Nephron (organoid): ENCODE data around the gene MS4A15.

ENCODE experiments used
- H3K27ac Mint-ChIP-seq, 3 experiments: 2 replicates each; pipeline ENCODE4 v1.8.0; 2020; ENCODE audit warnings: mixed read lengths in 3 of 3, mild to moderate bottlenecking in 2 of 3, moderate library complexity in 1 of 3
- H3K27me3 Mint-ChIP-seq: 2 replicates; pipeline ENCODE4 v1.8.0; 2021; ENCODE audit warnings: low read depth, mild to moderate bottlenecking, moderate library complexity, mixed read lengths
- H3K36me3 Mint-ChIP-seq: 2 replicates; pipeline ENCODE4 v1.8.0; 2020; ENCODE audit warnings: low read depth, mixed read lengths
- H3K4me1 Mint-ChIP-seq: 2 replicates; pipeline ENCODE4 v1.8.0; 2020; ENCODE audit warnings: mixed read lengths
- H3K4me3 Mint-ChIP-seq, 3 experiments: 2 replicates each; pipeline ENCODE4 v1.8.0; 2020; ENCODE audit warnings: mild to moderate bottlenecking in 3 of 3, mixed read lengths in 3 of 3, moderate library complexity in 2 of 3
- H3K9me3 Mint-ChIP-seq: 2 replicates; pipeline ENCODE4 v1.8.0; 2020; ENCODE audit warnings: mixed read lengths
- CTCF ChIP-seq, 3 experiments: fragments of 200-600 bp; sonication (generic); IDR thresholded peaks; one replicate each; pipeline ENCODE4 v1.5.0; 2021; ENCODE audit warnings: antibody characterized with exemption in 3 of 3; ENCODE audit not compliant: unreplicated experiment in 3 of 3

Gene MS4A15

GRCh38 chr11:60776167-60776566 lies 19.5 kb downstream of the MS4A15 start:
- no peak overlapping the region for H3K27ac Mint-ChIP-seq
- H3K4me3 Mint-ChIP-seq = no peak overlapping the region
- TF ChIP-seq CTCF (IDR thresholded peaks at IDR 0.05; ENCODE audit: unreplicated experiment in 3 of 3) = no peak
- H3K36me3 Mint-ChIP-seq = no peaks in the 10 kb centered on the region
- H3K4me1 Mint-ChIP-seq = peaks cover 30% of the 10 kb centered on the region
- H3K9me3 Mint-ChIP-seq = no peaks in the 10 kb centered on the region
- peaks cover 15% of the 10 kb centered on the region for H3K27me3 Mint-ChIP-seq

GRCh38 chr11:60777106-60777505 lies 20.4 kb downstream of the MS4A15 start:
- peak overlapping the region in 2 of 3 experiments; percentile 12 to 13 for H3K27ac Mint-ChIP-seq
- H3K4me1 Mint-ChIP-seq = peaks cover 23% of the 10 kb centered on the region
- peaks cover 15% of the 10 kb centered on the region for H3K27me3 Mint-ChIP-seq
- TF ChIP-seq CTCF (IDR thresholded peaks at IDR 0.05; ENCODE audit: unreplicated experiment in 3 of 3) = no peak
- H3K4me3 Mint-ChIP-seq = no peak overlapping the region
- no peaks in the 10 kb centered on the region for H3K36me3 Mint-ChIP-seq
- H3K9me3 Mint-ChIP-seq = no peaks in the 10 kb centered on the region

GRCh38 chr11:60777572-60777971 lies 20.9 kb downstream of the MS4A15 start:
- Mint-ChIP-seq H3K9me3 (no peaks in the 10 kb centered on the region), H3K4me1 (peaks cover 23% of the 10 kb centered on the region), H3K4me3 (no peak overlapping the region), H3K27ac (peak overlapping the region in 2 of 3 experiments; percentile 12 to 13), H3K36me3 (no peaks in the 10 kb centered on the region), H3K27me3 (peaks cover 15% of the 10 kb centered on the region)
- no peak for TF ChIP-seq CTCF (IDR thresholded peaks at IDR 0.05; ENCODE audit: unreplicated experiment in 3 of 3)

GRCh38 chr11:60780065-60780464 lies 23.4 kb downstream of the MS4A15 start:
- Mint-ChIP-seq H3K9me3 (no peaks in the 10 kb centered on the region), H3K36me3 (no peaks in the 10 kb centered on the region), H3K27ac (no peak overlapping the region), H3K27me3 (peaks cover 3% of the 10 kb centered on the region), H3K4me3 (no peak overlapping the region), H3K4me1 (peaks cover 21% of the 10 kb centered on the region)
- no peak for TF ChIP-seq CTCF (IDR thresholded peaks at IDR 0.05; ENCODE audit: unreplicated experiment in 3 of 3)

- Mint-ChIP-seq H3K4me3 (no peak overlapping the region), H3K36me3 (no peaks in the 10 kb centered on the region), H3K4me1 (peaks cover 22% of the 10 kb centered on the region), H3K9me3 (no peaks in the 10 kb centered on the region), H3K27me3 (no peaks in the 10 kb centered on the region), H3K27ac (no peak overlapping the region)
- TF ChIP-seq CTCF (IDR thresholded peaks at IDR 0.05; ENCODE audit: unreplicated experiment in 3 of 3) = no peak
These were observed 24.1 kb downstream of the MS4A15 start for GRCh38 chr11:60780774-60781173.

GRCh38 chr11:60781286-60781980 lies 24.8 kb downstream of the MS4A15 start:
- no peaks in the 10 kb centered on the region for H3K27me3 Mint-ChIP-seq
- TF ChIP-seq CTCF (IDR thresholded peaks at IDR 0.05; ENCODE audit: unreplicated experiment in 3 of 3) = no peak
- no peaks in the 10 kb centered on the region for H3K36me3 Mint-ChIP-seq
- no peak overlapping the region for H3K27ac Mint-ChIP-seq
- peaks cover 29% of the 10 kb centered on the region for H3K4me1 Mint-ChIP-seq
- H3K9me3 Mint-ChIP-seq = no peaks in the 10 kb centered on the region
- H3K4me3 Mint-ChIP-seq = no peak overlapping the region
